ENCODE data around the gene PTPRN2.
"Not testable (repeated sequence)": the region's sequence is repeated elsewhere in the genome, so short reads cannot be mapped to it uniquely, and the experiment has no call there.

Gene PTPRN2

GRCh38 chr7:158315326-158315725 lies 272.3 kb downstream of the PTPRN2 start:
- DNase-seq = no peak

GRCh38 chr7:158314394-158314793 lies 273.2 kb downstream of the PTPRN2 start:
- DNase-seq = no peak

GRCh38 chr7:158313931-158314330 lies 273.7 kb downstream of the PTPRN2 start:
- no peak for DNase-seq

GRCh38 chr7:158312789-158313188 lies 274.8 kb downstream of the PTPRN2 start:
- no peak for DNase-seq

- no peak for DNase-seq
Observed at GRCh38 chr7:158311791-158312190, 275.8 kb downstream of the PTPRN2 start.

- no peak for DNase-seq
Observed at GRCh38 chr7:158310924-158311666, 276.5 kb downstream of the PTPRN2 start.

- no peak for DNase-seq
Observed at GRCh38 chr7:158309868-158310763, 277.5 kb downstream of the PTPRN2 start.

GRCh38 chr7:158308001-158308400 lies 279.6 kb downstream of the PTPRN2 start:
- DNase-seq = no peak

GRCh38 chr7:158304072-158304471 lies 283.6 kb downstream of the PTPRN2 start:
- DNase-seq = not testable (repeated sequence)

- DNase-seq = no peak
Observed at GRCh38 chr7:158303121-158303520, 284.5 kb downstream of the PTPRN2 start.

- DNase-seq = no peak
Observed at GRCh38 chr7:158302274-158303070, 285.2 kb downstream of the PTPRN2 start.

GRCh38 chr7:158301207-158301606 lies 286.4 kb downstream of the PTPRN2 start:
- DNase-seq = no peak

- DNase-seq = no peak
Observed at GRCh38 chr7:158300427-158300826, 287.2 kb downstream of the PTPRN2 start.

- no peak for DNase-seq
Observed at GRCh38 chr7:158299607-158300006, 288.0 kb downstream of the PTPRN2 start.

- no peak for DNase-seq
Observed at GRCh38 chr7:158296798-158297104, 290.9 kb downstream of the PTPRN2 start.

GRCh38 chr7:158295966-158296797 lies 291.4 kb downstream of the PTPRN2 start:
- DNase-seq = no peak

- DNase-seq = not testable (repeated sequence)
Observed at GRCh38 chr7:158294468-158295215, 293.0 kb downstream of the PTPRN2 start.

GRCh38 chr7:158292948-158293347 lies 294.7 kb downstream of the PTPRN2 start:
- DNase-seq = no peak

GRCh38 chr7:158291998-158292397 lies 295.6 kb downstream of the PTPRN2 start:
- no peak for DNase-seq

GRCh38 chr7:158289761-158290523 lies 297.7 kb downstream of the PTPRN2 start:
- no peak for DNase-seq

- DNase-seq = no peak
Observed at GRCh38 chr7:158289231-158289630, 298.4 kb downstream of the PTPRN2 start.
